Left ventricle myocardium inferior (tissue), 1 donor: ENCODE data around the gene ZGPAT. TPM values are rescaled to one million over a fixed set of nuclear protein-coding genes. Genes with fewer than 3 reads are reported as not detected.

Source experiments
- DNase-seq: peaks from one replicate; pipeline ENCODE4 v3.0.0-alpha.2; 2020
- H3K27ac ChIP-seq: fragments of 200-600 bp; replicated peaks from 2 replicates; pipeline ENCODE4 v1.8.0; 2021
- H3K27me3 ChIP-seq: fragments of 200-600 bp; 2 replicates; pipeline ENCODE4 v1.8.0; 2021; ENCODE audit warnings: low read depth
- H3K36me3 ChIP-seq: fragments of 200-600 bp; 2 replicates; pipeline ENCODE4 v1.8.0; 2021
- H3K4me1 ChIP-seq: fragments of 200-600 bp; 2 replicates; pipeline ENCODE4 v1.8.0; 2021
- H3K4me3 ChIP-seq: fragments of 200-600 bp; 2 replicates; pipeline ENCODE4 v1.8.0; 2021; ENCODE audit warnings: mild to moderate bottlenecking, moderate library complexity
- H3K9me3 ChIP-seq: fragments of 200-600 bp; replicated peaks from 2 replicates; pipeline ENCODE4 v1.8.0; 2021
- intact Hi-C: fragments of 100-400 bp; cut with micrococcal nuclease; formaldehyde crosslinking; loops from one replicate; pipeline ENCODE4 v1.11.0; 2022
- total RNA-seq: library from RNA; stranded (reverse); fragmentation: NEBNext Ultra II Directional; extraction: Animal tissue kit (Norgen Biotek cat#: 25700); gene quantifications from one replicate; pipeline ENCODE4 v1.2.1, GENCODE V29; 2021
- TF ChIP-seq, protein P1 (sequence below): fragments of 200-600 bp; IDR thresholded peaks from 2 replicates; pipeline ENCODE4 v1.8.0; 2021; ENCODE audit warnings: antibody characterized with exemption, mild to moderate bottlenecking, borderline replicate concordance
- donor health status: DM: no; HTN: yes; CAD: no; lungs with severe emphysema.

The ZGPAT gene
- total RNA-seq, 1 donor from 2014 or later = 15.8 TPM

DNA sequence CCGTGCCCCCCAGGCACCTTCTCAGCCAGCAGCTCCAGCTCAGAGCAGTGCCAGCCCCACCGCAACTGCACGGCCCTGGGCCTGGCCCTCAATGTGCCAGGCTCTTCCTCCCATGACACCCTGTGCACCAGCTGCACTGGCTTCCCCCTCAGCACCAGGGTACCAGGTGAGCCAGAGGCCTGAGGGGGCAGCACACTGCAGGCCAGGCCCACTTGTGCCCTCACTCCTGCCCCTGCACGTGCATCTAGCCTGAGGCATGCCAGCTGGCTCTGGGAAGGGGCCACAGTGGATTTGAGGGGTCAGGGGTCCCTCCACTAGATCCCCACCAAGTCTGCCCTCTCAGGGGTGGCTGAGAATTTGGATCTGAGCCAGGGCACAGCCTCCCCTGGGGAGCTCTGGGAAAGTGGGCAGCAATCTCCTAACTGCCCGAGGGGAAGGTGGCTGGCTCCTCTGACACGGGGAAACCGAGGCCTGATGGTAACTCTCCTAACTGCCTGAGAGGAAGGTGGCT, 10.4 kb upstream of the ZGPAT start:
- Histone ChIP-seq H3K27ac (peak overlapping the region; percentile 30), H3K9me3 (no peaks in the 10 kb centered on the region), H3K27me3 (no peaks in the 10 kb centered on the region), H3K36me3 (peaks cover 14% of the 10 kb centered on the region), H3K4me1 (peaks cover 70% of the 10 kb centered on the region), H3K4me3 (peak overlapping the region; percentile 53)
- peak; percentile 13 for DNase-seq
- TF ChIP-seq, protein P1, sequence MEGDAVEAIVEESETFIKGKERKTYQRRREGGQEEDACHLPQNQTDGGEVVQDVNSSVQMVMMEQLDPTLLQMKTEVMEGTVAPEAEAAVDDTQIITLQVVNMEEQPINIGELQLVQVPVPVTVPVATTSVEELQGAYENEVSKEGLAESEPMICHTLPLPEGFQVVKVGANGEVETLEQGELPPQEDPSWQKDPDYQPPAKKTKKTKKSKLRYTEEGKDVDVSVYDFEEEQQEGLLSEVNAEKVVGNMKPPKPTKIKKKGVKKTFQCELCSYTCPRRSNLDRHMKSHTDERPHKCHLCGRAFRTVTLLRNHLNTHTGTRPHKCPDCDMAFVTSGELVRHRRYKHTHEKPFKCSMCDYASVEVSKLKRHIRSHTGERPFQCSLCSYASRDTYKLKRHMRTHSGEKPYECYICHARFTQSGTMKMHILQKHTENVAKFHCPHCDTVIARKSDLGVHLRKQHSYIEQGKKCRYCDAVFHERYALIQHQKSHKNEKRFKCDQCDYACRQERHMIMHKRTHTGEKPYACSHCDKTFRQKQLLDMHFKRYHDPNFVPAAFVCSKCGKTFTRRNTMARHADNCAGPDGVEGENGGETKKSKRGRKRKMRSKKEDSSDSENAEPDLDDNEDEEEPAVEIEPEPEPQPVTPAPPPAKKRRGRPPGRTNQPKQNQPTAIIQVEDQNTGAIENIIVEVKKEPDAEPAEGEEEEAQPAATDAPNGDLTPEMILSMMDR = no peak
- intact Hi-C loops = no loop called here

DNA sequence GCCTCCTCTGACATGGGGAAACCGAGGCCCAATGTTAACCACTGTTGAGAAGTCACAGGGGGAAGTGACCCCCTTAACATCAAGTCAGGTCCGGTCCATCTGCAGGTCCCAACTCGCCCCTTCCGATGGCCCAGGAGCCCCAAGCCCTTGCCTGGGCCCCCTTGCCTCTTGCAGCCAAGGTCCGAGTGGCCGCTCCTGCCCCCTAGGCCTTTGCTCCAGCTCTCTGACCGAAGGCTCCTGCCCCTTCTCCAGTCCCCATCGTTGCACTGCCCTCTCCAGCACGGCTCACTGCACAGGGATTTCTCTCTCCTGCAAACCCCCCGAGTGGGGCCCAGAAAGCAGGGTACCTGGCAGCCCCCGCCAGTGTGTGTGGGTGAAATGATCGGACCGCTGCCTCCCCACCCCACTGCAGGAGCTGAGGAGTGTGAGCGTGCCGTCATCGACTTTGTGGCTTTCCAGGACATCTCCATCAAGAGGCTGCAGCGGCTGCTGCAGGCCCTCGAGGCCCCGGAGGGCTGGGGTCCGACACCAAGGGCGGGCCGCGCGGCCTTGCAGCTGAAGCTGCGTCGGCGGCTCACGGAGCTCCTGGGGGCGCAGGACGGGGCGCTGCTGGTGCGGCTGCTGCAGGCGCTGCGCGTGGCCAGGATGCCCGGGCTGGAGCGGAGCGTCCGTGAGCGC, 9.8 kb upstream of the ZGPAT start:
- DNase-seq = no peak
- H3K4me3 ChIP-seq = no peak overlapping the region
- intact Hi-C loops = no loop called here
- H3K4me1 ChIP-seq = peaks cover 70% of the 10 kb centered on the region
- H3K9me3 ChIP-seq = no peaks in the 10 kb centered on the region
- H3K27me3 ChIP-seq = no peaks in the 10 kb centered on the region
- peaks cover 14% of the 10 kb centered on the region for H3K36me3 ChIP-seq
- TF ChIP-seq, protein P1 = no peak
- H3K27ac ChIP-seq = peak overlapping the region; percentile 53

DNA sequence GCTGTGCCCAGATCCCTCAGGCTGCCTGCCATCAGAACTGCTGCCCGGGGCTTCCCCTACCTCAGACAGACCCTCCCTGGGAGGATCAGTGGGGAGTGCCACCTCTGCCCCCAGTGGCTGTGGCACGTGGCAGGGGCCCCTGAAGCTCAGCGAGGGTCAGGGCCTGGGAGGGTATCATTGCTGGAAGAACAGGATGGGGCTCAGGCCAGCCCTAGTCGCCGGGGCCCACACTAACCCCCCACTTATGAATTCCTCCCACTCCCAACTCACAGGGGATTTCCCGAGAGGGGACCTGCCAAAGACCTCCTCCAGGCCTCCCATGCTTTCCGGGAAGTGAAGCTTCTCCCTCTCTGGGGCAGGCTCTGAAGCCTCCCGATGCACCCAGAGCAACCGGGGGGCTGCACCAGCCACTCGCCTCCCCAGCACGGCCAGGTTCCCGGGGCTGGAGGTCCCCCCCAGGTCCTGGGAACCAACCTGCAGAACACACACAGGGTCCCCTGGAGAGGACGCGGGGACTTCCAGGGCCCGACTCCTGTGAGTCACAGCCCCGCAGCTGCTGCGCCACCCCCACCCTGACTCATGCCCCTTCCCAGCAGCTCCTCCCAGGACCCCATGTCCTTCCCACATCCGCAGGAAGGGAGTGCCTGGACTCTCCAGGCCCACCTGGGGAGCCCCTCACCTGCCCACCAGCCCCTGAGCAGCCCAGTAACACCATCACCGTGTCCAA, 8.9 kb upstream of the ZGPAT start:
- H3K27ac ChIP-seq = peak overlapping the region; percentile 53
- peaks cover 20% of the 10 kb centered on the region for H3K36me3 ChIP-seq
- H3K27me3 ChIP-seq = no peaks in the 10 kb centered on the region
- TF ChIP-seq, protein P1 = no peak
- no peaks in the 10 kb centered on the region for H3K9me3 ChIP-seq
- H3K4me3 ChIP-seq = peak overlapping the region; percentile 13
- no peak for DNase-seq
- peaks cover 70% of the 10 kb centered on the region for H3K4me1 ChIP-seq
- intact Hi-C loops = no loop called here

DNA sequence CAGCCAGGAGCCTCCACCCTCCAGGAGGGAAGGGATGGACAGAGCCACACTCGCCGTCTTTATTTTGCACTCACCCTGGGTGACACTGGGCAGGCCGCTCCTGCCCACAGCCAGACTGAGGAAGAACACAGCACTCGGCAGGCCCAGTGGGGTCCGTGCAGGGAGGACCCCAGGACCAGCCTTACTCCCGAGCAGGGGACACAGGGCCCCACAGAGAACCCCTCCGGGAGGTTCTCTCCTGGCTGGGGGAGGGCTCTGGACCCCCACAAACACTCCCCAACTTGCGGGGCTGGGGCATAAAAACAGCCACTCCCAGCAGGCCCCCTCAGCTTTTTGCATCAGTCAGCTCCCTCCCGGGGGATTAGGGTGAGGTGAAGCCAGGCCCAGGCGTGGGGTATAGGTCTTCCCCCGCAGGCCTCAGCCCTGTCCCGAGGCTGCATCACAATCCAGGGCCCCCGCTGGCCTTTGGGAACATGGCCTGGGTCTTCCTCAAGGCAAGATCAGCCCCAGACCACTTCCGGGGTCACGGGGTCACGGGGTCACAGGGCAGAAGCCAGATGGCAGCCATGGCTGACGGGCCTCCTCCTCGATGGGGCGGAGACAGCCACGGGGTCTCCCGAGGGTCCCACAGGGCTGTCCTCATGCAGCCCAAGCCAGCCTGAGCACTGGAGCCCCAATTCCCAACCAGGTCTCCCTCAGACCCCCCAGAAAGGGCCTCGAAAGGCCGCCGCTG, 8.2 kb upstream of the ZGPAT start:
- Histone ChIP-seq H3K4me3 (peak overlapping the region; percentile 13), H3K27ac (peak overlapping the region; percentile 53), H3K9me3 (no peaks in the 10 kb centered on the region), H3K27me3 (no peaks in the 10 kb centered on the region), H3K4me1 (peaks cover 66% of the 10 kb centered on the region), H3K36me3 (peaks cover 22% of the 10 kb centered on the region)
- DNase-seq = no peak
- TF ChIP-seq, protein P1 = no peak
- intact Hi-C loops = no loop called here

DNA sequence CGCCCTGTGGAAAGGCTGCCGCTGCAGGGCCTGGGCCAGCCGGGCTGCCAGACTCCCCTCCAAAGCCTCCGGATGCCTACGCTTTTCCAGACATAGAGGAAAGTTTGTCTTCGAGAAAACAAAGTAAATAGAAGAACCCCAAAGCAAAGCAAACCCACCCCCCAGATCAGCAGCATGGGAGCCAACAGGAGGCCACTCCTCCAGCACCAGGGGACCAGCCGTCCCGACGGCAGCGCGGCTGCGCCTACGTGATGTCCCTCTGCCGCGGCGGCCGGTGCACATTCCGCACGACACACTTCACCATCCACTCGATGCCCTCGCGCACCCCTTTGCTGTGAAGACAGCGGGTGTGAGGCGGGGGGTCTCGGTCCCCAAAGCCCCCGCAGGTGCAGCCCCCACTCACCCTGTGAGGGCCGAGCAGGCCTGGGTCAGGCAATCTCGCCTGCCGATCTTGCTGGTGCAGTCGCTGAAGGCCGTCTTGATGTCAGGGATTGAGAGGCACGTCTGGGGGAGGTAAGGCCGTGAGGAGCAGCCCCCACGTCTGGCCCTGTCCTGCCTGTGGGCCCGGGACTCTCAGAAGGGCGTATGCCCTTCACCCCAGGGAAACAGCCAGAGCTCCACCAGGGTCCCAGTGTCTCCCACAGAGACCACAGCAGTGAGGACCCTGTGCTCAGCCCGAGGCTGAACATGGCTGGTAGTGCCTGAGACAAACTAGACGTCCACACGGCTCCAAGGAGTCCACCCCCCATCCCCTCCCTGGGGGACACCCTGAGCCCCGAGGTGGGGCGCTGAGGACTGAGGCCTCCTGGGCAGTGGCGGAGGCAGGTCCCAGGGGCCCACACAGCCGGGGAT, 7.4 kb upstream of the ZGPAT start:
- H3K4me3 ChIP-seq = no peak overlapping the region
- H3K9me3 ChIP-seq = no peaks in the 10 kb centered on the region
- H3K4me1 ChIP-seq = peaks cover 60% of the 10 kb centered on the region
- H3K36me3 ChIP-seq = peaks cover 26% of the 10 kb centered on the region
- TF ChIP-seq, protein P1 = no peak
- H3K27ac ChIP-seq = no peak overlapping the region
- no peaks in the 10 kb centered on the region for H3K27me3 ChIP-seq
- intact Hi-C loops = no loop called here
- no peak for DNase-seq
